GM21786 (cell line): ENCODE data around the gene TBC1D20.
"Not testable (repeated sequence)": the region's sequence is repeated elsewhere in the genome, so short reads cannot be mapped to it uniquely, and the experiment has no call there.

Source experiments
- ATAC-seq: cut with Tn5 transposase; IDR thresholded peaks from one replicate; pipeline ENCODE4 v1.9.1; 2021; ENCODE audit not compliant: unreplicated experiment

TBC1D20 gene

DNA sequence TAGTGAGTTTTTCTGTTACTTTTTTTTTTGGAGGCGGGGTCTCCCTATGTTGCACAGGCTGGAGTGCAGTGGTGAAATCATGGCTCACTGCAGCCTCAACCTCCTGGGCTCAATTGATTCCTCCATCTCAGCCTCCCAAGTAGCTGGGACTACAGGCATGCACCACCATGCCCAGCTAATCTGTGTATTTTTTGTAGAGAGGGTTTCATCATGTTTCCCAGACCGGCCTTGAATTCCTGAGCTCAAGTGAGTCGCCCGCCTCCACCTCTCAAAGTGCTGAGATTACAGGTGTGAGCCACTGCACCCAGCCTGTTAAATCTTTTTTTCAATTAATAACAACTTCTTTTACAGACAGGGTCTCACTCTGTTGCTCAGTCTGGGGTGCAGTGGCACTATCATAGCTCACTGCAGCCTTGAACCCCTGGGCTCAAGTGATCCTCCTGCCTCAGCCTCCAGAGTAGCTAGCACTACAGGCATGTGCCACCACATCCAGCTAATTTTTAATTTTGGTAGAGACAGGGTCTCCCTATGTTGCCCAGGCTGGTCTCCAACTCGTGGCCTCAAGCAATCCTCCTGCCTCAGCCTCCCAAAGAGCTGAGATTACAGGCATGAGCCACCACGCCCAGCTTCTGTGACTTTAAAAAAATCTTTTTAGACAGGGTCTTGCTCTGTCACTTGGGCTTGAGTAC, 14.4 kb upstream of the TBC1D20 start:
- not testable (repeated sequence) for ATAC-seq

DNA sequence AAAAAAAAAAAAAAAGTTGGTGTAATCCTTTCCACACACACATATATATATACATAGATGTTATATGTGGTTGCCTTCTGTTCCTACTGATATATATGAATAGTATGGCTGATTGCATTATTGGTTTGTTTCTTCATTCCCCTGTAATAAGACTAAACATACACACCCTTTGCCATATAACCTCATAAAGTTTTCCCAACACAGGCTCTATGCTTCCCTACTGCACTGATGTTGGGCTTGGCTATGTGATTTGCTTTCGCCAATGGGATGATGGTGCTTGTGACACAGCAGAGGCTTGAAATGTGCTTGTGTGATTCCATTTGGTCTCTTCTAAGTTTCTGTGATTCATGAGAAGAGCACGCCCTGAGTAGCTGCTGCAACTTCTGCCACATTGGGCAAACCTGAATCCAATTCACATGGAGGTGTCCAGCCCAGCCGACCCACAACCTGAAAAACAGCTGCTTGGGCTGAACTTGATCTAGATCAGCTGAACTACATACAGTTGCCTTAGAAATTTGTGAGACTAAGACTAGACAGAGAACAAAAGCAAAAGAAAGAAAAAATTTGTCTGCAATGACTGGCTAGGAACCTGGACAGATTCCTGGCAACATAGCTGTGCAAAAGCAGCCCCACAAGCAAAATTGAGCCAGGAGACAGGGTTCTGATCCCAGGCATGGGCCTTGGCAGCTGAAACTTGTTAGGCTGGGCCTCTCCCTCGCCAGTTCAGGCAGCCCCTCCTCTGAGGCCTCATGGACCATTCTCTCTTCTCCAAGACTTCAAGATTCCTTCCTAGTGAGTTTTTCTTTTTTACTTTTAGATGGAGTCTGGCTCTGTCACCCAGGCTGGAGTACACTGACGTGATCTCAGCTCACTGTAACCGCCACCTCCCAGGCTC, 13.4 kb upstream of the TBC1D20 start:
- ATAC-seq = no peak

DNA sequence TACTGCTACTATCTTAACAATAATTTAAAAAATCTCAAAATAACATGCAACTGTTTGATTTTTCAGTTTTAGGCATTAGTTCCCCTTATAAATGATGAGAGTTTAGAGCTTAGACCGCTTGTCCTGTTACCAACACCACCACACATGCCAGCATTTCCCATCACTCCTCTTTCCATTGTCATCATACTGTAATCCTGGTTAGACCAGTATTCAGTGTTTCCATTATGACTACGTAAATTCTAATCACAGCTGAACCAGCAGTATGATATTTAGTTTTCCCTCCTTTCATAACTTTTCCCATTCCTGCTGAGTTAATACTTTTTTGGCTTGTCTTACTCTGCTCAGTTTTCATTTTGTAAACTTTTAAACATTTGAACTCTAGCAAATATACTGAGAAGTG, 12.2 kb upstream of the TBC1D20 start:
- no peak for ATAC-seq

DNA sequence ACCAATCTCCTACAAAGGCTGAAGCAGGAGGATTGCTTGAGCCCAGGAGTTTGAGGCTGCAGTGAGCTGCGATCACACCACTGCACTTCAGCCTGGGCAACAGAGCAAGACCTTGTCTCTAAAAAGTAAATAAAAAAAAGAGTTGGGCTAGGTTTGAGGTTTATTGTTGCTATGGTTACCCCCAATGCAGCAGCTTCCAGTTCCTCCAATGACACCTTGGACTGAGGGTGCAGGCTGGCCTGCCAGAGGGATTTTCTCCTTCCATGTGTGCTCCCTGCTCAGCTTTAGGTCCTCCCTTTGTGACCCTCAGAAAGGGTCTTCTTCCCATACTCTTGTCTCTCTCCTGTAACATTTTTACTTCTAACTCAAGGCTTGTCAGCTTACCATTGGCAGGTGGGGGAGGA, 10.6 kb upstream of the TBC1D20 start:
- no peak for ATAC-seq

DNA sequence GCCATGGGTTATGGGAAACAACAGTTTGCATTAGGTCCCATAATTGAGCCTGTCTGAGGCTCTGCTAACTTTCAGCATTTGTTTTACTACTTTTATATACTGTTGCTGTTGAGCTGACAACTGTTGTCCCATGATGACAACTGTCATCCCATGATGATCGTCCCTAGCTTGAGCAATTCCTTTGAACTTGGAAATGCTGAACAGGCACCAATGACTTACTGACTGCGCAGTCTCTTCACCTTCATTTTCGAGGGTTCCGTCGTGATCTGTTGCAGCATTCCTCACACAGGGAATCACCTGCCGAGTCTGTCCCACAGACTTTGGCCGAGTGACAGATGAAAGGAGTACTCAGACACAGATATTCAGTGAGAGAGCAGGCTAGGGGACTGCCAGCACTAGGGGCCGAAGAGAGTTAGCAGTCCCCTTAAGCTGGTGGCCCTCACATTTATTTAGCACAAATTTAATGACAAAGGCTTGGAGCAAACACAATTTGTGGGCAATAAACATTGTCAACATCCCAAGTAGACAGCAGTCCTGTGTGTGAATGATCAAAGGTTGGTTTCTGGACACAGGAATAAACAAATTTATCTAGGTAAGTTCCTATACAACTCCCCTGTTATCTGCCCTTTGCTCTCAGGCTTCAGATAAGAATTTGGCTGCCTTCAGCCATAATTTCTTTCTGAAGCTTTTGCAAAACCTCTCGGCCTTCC, 10.0 kb upstream of the TBC1D20 start:
- ATAC-seq = no peak

DNA sequence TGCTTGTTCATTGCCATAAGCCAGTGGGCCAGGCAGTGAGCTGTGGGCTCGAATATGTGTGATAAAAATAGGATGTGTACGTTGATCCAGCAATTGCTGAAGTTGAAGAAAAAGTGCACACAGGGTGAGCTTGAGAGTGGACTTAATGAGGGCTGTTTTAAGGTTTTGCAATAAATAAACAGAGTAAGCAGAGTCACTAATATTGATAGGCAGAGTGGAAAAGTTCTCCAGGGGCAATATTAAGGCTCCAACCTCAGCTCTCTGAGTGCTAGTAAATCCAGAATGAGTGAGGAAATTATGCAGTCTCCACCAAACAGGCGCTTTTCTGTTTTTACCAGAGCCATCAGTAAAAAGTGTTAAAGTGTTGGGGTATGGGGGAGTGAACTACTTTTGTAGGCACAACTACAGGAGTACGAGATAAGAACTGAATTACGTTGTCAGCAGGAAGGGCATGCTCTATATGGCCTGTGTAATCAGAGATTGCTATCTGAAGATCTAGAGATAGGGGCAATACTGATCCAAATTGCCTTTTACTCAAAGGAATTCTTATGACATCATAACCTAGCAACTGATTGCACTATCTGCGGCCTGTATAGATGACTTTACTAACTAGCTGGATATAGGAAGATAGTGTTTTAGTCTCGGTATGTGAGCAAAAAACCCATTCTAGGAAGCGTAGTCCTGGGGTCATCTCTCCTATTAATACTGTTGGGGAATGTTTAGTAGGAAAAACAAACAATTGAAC, 7.6 kb upstream of the TBC1D20 start:
- ATAC-seq = no peak

- ATAC-seq = no peak
Observed at GRCh38 chr20:467755-468154, 5.4 kb upstream of the TBC1D20 start.

GRCh38 chr20:461254-462198, 807 bp downstream of the TBC1D20 start:
- peak; percentile 22 for ATAC-seq

DNA sequence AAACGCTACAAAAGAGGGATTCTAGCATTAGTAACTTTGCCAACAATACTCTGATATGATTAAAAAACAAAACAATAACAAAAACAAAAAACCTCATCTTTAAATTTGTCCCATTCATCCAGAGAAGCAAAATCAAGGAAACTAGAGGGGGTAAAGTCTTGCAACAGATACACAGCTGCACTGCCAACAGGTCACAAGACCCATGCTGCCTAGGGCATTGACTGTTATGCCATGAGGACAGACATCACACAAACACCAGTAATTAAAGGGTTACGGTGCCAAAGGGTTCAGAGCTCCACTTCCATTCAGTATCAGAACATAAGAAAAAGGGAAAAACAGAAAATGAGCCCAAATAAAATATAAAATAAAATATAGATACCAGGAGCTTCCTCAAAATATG, 1.6 kb downstream of the TBC1D20 start:
- no peak for ATAC-seq

DNA sequence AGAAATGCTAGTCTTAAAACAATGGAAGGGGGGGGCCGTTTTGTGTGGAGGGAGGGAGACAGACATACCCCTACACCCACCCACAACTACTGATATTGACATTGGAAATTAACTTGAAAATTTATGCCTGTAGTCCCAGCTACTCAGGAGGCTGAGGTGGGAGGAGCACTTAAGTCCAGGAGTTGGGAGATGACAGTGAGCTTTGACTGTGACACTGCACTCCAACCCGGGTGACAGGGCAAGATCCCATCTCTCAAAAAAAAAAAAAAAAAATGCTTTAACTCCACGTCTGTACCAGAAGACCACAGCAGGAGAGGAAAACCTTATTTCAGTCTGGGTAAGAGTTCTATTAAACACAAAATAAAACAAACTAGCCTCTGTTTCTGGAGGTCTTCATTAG, 2.2 kb downstream of the TBC1D20 start:
- ATAC-seq = no peak

GRCh38 chr20:458776-459175, 3.6 kb downstream of the TBC1D20 start:
- ATAC-seq = no peak

DNA sequence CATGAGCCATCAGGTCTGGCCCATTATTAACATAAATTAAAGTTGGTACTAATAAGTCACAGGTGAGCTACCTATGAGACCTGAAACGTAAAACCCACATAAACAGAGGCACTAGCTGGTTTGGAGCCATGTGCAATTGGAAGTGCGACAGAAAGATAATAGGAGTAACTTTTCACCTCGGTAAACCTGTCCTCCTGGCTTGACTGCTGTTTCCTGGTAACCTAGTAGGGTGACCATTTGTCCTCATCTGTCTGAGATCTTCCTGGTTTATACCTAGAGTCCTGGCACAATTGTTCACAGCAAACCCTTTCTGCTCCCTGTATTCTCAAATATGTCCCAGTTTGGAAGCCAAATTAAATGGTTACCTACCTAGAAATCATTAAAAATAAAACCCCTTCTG, 7.4 kb downstream of the TBC1D20 start:
- no peak for ATAC-seq

DNA sequence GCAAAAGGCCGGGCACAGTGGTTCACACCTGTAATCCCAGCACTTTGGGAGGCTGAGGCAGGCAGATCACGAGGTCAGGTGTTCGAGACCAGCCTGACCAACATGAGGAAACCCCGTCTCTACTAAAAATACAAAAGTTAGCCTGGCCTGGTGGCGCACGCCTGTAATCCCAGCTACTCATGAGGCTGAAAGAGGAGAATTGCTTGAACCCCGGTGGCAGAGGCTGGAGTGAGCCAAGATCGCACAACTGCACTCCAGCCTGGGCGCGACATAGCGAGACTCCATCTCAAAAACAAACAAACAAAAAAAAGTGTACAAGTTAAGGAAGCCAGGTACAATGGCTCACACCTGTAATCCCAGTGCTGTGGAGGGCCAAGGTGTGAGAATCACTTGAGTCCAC, 10.3 kb downstream of the TBC1D20 start:
- not testable (repeated sequence) for ATAC-seq

DNA sequence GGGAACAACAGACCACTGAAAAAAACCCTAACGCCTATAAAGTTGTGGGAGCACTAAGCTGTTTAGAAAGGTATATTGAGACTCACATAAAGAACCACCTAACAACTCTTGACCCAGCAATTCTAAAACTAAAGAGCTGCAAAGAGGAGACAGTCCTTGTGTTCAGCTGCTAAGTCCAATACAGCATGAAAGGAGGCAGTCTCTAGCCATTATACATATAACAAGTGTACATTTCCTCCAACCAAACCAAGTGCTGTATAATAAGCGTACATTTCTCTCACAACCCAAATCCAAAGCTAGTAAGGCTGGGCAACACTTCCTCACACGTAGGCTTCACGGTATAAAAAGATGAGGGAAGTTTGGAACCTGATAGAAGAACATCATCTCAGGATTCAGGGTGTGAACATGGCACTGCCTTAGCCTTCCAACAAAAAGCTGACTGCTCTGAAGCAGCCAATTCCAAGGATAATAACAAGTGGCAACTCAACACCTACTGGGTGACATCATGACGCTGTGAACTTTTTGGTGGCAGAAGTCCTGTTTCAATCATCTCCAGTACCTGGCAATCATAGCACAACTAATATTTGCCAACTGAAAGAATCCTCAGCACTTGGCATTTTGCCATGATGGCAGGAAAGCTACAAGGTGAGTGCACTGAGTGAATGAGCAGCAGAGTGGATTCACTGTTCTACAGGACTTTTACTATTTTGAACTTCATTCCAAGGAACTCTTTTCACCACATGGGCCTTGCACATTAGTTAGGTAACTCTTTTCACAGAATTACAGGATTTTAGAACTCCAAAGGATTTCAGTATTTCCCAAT, 16.6 kb downstream of the TBC1D20 start:
- no peak for ATAC-seq

DNA sequence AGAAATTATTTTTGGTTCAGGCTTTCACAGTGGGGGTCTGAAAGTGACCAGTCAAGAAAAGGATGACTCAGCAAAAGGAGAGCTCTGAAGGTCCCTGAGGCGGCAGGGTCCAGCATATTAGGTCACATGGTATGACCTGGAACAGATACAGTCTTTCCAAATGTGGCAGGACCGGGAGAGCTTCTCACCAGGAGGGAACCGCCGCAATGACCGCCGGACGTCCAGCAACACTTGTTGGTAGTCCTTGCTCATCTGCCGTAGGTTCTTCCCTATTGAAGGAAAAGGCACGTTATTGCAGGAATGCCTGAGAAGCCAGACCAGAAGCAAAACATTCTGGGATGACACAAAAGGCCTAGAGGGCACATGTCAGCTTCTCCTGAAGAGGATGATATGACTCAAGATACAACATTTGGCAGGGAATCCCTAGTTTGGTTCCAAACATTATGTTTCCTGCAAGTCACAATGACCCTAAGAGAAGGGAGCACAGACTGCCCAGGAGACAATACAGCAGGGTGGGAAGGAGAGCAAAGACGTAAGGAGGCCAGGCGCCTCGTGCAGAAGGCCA, 17.4 kb downstream of the TBC1D20 start:
- ATAC-seq = no peak

DNA sequence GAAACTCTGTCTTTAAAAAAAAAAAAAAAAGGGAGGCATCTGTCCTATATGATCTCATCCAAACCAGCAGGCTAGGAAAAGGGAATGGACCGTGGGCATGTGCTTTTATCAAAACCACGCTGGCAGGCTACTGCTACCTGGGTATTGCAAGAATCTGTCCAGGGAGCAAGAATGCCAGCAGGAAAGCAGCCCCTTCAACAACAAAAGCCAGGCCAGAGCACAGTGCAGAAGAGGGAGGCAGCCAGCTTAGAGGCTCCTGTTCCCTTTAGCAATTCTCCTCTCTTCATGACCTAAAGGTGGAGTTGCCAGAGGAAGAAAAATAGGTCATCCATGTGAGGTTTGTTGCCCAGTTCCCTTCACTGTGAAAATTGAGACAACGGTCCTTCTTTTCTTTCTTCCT, 18.2 kb downstream of the TBC1D20 start:
- no peak for ATAC-seq

DNA sequence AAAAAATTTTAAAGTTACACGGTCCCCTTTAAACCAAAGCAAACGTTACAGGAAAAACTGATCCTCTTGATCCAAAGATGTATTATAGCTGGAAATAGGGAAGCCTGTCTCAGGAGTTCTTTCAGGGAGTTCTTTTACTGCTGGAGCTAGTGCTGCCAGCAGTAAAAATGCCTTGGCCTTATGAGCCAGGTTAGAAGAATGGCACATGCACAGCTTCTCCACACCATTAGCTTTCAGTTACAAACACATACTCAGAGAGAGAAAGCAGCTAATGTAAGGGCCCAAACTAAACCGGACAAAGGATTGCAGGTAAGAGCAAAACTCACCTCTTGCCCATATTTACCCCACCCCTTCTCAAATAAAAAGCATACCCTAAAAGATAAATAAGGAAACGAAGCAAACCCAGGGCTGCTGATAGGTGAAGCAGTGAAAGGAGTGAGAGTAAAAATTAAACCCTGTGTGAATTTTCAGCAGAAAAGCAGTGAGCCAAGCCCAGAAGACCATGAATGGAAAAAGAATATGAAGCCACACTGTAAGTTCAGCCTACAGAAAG, 19.0 kb downstream of the TBC1D20 start:
- no peak for ATAC-seq

- no peak for ATAC-seq
Observed at GRCh38 chr20:440636-441035, 21.7 kb downstream of the TBC1D20 start.
